Activated T-cell treated with anti-CD3 and anti-CD28 coated beads, Interleukin-2, amount 50 U/mL, for 1 hour (primary cell): ENCODE results near the gene TBKBP1.
A peak's percentile ranks its signal among the peaks of the same experiment; 100 is the strongest.
"Not testable (repeated sequence)": the region's sequence is repeated elsewhere in the genome, so short reads cannot be mapped to it uniquely, and the experiment has no call there.

ENCODE experiments used
- DNase-seq: peaks from one replicate; pipeline ENCODE4 v3.0.0-alpha.2; 2020

TBKBP1 gene

GRCh38 chr17:47682138-47682537 lies 11.8 kb upstream of the TBKBP1 start:
- DNase-seq, result no peak

- DNase-seq, result not testable (repeated sequence)
Observed at GRCh38 chr17:47682727-47683126, 11.2 kb upstream of the TBKBP1 start.

DNA sequence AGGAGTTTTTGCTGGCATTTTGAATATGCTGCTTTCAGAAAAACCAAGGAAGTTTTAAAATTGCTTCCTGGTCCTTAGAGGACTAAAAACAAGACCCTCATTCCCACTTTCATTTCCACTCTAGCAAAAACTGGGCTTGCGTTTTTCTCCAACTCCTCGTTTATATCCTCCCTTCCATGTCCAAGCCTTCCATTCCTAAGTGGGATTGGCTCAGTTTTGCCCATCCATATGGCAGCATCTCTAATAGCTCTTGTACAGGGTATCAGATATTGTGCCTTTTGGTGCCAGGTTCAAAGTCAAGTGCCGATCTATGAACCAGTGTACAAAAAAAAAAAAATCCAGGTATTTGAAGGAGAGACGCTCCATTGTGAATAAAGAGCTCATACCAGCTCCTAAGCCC lies 9.9 kb upstream of the TBKBP1 start:
- no peak for DNase-seq

DNA sequence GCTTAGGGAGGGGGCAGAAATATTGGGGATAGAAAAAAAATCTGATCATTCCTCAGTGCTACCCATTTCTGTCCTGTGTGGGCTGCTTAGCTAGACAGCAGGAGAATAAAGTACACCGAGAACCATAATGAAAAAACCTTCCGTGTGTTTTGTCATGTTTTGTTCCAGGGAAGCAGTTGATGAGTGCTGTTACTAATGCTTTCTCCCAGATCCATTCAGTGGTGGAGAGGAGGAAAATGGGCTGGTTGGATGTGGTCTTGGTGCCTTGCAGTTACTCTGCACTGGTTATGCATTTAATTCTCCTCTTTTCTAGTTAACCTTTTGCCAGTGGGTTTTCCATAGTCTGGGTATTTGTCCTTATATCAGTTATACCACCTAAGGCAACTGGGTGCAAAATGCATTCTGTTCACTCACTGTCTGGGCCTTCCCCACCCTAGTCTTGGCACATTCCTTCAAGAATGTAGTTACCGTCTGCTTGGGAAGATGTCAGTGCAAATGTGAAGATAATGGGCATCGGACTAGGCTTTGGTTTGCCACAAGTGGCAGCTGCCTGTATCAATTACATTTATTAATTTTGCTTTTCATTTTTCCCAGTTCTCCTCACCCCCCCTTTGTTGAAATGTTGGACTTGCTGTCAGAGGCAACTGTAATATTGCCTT lies 9.3 kb upstream of the TBKBP1 start:
- no peak for DNase-seq

GRCh38 chr17:47685556-47686275 lies 8.2 kb upstream of the TBKBP1 start:
- DNase-seq, result no peak

DNA sequence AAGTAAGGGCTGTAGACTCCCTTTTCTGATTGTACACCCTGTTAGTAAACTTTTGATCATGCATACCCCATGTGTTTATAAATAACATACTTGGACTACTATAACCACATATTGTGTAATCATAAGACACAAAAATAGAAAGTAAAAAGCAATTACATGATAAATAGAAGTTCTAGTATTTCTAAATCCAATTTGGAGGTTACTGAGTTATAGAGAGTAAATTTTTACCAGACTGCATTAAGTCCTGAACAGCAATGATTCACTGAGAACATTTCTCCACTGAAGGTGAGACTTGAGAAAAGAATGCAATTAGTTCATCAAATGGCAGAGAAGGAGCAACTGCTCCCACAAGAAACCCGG lies 7.7 kb upstream of the TBKBP1 start:
- no peak for DNase-seq

GRCh38 chr17:47686664-47687327 lies 7.2 kb upstream of the TBKBP1 start:
- no peak for DNase-seq

- DNase-seq, result no peak
Observed at GRCh38 chr17:47687328-47687690, 6.7 kb upstream of the TBKBP1 start.

DNA sequence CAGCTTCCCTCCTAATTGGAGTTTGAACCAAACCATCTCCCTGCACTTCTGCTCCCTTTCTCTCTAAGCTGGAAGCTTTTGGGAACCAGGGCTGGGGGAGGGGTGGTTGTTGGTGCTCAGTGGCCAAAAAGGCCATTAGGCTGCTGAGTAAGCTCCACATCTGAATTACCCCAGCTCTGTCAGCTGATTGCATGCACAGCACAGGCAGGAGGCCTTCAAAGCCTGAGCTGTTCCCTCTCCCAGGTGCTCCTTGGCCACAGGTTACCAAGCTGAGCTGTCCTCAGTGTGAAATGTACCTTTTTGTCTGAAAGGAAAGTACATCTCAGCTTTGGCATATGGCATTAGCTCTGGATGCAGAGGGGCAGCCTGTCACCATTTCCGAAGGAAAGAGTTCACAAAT lies 6.2 kb upstream of the TBKBP1 start:
- no peak for DNase-seq

- no peak for DNase-seq
Observed at GRCh38 chr17:47690121-47690520, 3.8 kb upstream of the TBKBP1 start.

DNA sequence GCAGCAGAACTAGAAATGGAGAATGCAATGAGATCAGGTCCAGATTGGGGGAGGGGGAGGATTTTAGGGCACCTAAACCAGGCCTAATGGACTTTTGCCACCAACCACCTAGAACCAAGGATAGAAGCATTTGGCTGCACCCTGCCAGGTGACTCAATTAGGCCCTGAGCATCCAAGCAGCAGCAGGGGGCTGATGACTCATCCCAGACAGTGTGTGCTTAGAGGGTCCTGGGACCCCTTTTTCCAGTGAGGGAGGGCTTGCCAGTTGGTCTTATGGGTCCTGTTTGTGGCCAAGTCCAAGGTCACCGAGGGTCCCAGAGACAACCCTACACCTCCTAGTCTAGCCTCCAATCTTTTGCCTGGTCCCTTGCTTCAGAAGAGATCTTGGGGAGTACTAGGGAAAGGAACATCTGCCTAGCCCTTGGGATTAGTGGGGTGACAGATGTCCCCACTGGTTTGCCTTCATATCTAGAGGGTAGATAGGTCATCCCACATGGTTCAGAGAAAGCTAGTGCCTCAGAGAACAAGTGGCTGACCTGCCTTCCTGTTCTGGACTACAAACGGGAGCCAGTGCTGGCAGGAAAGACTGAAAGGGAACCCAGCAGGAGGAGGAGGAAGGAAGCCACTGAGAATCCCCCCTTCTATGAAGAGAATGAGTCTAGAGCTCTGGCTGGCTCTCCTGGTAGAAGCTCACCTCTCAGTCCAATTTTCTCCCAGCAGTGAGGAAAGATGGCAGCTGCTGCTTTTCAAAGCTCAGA lies 1.6 kb upstream of the TBKBP1 start:
- DNase-seq, result no peak

- DNase-seq, result no peak
Observed at GRCh38 chr17:47692895-47693730, 848 bp upstream of the TBKBP1 start.

DNA sequence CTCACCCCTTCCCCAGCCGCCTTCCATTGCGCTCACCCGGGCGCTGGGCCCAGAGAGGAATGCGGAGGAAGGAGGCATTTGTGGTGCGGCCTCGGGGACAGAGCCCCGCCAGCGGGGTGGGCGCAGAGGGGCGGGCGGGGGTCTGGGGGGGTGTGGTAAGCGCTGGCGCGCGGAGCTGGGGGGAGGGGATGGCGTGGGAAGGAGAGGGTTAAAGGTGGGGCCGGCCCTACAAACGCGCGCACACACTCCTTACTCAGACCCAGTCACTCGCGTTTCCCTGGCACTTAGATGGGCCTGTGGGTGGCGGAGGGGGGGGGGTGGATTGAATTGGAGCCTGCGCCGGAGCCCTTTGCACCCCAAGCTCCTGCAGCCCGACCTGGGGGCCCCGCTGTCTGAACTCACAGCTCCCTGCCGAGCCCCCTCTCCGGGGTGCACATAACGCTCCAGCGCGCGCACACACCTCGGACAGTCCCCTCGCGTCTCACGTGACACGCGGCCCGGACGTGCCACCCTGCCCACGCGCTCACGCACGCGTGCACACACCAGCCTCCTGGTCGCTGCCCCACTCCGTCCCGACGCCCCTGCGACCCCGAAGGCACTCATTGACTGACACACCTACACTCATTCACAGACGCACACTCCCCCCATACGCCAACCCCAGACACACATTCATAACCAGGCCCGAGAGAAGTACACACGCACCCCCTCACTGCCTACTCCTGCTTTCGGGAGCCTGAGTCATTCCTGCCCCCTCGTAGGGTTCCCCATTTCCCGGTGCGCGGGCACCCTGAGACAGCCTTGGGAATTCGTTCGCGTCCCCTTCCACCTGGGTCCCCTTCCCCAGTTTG lies 844 bp downstream of the TBKBP1 start:
- DNase-seq, result peak; percentile 49

DNA sequence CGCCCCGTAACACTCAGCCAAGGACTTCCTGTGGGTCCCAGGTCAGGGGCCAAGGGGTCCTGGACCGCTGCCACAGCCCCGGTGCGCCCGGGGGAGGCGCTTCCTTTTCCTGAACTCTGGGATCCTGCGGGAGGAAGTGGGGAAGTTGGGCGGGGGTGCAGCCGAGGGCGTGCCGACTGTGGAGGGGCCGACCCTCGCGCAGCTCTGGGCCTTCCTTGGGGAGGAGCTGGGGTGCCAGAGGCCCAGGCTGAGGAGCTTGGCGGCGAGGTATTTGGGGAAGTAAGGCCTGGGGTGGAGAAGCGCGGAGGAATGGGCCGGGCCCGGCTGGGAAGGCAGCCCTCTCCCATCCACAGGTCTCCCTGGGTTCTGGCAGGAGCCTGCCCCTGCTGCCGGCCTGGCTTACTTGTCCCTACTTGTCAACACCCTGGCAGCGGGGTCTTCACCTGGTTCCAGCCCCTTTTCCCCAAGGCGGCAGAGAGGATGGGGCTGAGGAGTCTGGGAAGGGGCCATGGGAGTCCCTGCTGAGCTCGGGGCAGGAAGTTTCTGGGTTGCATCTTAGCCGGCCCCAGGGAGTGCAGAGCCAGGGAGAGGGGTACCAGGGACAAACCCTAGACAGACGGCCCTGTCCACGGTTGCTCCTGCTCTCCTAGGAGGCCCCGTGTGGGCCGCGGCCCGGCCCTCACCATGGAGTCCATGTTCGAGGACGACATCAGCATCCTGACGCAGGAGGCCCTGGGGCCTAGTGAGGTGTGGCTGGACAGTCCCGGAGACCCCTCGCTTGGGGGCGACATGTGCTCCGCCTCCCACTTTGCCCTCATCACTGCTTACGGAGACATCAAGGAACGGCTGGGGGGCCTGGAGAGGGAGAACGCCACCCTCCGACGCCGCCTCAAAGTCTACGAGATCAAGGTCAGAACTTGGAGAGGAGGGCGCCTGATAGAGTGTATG lies 1.7 kb downstream of the TBKBP1 start:
- DNase-seq, result no peak

- DNase-seq, result no peak
Observed at GRCh38 chr17:47696717-47697642, 3.0 kb downstream of the TBKBP1 start.

DNA sequence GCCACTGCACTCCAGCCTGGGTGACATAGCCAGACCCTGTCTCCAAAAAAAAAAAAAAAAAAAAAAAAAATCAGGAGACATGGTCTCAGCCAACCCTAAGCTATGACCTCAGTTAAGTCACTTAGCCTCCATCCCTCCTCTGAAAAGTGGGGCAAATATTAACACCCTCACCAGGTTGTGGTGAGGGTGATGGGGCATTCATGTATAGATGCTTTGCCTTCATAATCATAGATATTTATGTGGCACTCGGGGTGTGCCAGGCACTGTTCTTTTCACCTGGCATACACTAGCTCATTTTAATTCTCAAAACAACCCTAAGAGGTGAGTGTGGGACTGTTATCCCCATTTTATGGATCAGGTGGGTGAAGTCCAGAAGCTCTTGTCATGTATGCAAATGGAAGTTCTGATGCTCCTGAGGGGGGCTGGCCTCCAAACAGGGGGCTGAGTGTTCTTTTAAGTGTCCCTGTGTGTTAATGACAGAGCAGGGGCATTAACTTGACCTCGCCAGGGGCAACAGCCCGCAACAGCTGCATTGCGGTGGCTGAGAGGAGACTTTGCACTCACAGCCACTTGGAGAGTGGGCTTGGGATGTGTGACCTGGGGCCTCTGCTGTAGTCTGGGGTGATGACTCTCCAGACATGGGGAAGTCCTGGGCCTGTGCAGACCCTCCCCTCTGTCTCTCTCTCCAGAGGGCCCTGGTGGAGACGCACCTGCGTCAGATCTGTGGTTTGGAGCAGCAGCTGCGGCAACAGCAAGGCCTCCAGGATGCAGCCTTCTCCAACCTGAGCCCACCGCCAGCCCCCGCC lies 4.1 kb downstream of the TBKBP1 start:
- DNase-seq, result no peak

DNA sequence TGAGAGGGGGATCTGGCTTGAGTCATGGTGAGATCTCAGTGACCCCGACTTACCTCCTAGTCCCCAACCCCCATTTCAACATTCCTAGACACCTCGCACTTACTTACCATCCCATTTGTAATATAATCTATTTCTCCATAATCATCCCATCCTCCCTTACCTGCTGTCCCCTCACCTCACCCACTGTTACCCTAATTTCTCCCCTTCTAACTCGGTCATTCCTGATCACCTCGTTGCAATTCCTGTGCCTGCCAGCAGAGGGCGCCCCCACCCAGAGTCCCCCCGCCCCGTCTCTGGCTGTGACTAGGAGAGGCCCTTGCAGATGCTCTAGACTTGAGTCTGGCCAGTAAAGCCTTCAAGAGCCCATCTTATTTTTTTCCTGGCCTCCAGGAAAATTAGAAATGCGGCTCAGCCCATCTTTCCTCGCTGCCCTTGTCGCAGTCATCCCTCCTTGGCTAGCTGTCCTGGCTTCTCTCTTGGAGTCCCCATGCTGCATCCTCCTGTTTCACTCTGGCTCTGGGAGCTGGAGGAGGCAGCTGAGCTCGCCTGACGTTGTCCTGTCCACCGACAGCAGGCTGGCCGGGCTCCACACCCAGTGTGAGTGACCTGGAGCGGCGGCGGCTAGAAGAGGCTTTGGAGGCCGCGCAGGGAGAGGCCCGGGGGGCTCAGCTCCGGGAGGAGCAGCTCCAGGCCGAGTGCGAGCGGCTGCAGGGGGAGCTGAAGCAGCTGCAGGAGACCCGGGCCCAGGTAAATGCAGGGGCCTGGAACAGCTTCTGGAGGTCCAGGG lies 5.0 kb downstream of the TBKBP1 start:
- peak; percentile 87 for DNase-seq

DNA sequence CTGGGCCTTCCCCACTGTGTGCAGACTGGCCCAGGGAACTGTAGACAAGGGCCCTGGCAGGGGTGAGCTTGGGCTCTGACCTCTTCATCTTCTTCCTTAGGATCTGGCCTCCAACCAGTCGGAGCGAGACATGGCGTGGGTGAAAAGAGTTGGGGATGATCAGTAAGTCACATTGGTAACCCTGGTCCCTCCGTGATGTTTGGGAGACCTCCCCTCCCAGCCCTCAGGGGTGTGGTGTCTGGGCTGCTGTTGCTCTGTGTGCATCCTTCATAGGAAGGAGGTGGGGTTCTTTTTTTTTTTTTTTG lies 5.5 kb downstream of the TBKBP1 start:
- no peak for DNase-seq
